NCI-H2227 treated with DMSO at 0.1 percent for 48 hours (cell line): Measurements from ENCODE around the gene HPD.
A peak's percentile ranks its signal among the peaks of the same experiment; 100 is the strongest.

Experiments
- DNase-seq: peaks from one replicate; lab custom pipeline; 2025; lab: John Stamatoyannopoulos, UW

Gene HPD

GRCh38 chr12:121827351-121828099, 31.1 kb downstream of the HPD start:
- DNase-seq = no peak

- DNase-seq = no peak
Measured at GRCh38 chr12:121826318-121827150, 32.1 kb downstream of the HPD start.

DNA sequence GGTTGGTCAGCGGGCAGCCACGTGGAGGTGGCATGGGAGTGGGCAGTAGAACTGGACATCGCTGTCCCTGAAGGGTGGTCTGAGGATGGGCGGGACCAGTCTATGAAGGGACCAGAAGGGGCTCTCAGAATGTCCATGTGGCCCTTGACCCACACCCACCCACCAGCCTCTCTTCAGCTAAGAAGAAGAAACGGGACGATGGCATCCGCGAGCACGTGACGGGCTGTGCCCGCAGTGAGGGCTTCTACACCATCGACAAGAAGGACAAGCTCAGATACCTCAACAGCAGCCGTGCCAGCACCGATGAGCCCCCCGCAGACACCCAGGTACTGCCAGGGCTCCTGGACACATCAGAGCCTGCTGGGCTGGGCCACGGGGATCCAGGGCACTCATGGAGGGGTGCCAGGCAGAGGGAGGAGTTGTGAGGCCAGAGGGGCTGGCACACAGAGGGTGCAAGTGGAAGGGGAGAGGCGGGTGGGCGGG, 33.6 kb downstream of the HPD start:
- no peak for DNase-seq

DNA sequence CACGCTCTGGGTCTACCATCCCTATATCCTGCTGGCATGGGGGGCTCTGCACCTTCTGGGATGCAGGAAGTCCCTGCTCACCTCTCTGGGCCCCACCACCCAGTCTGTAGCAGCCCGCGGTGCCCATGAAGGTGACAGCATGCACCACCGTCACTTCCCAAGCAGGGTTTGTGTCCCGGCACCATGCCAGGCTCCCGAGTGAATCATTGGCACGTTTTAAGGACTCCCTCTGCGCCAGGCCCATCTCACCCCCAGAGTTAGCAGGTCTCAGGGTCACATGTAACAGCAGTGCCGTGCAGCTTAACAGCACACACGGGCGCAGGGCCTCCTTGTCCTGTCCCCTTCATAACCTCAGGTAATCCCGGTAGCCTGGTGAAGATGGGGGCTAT, 34.9 kb downstream of the HPD start:
- no peak for DNase-seq

- no peak for DNase-seq
Measured at GRCh38 chr12:121823101-121823726, 35.4 kb downstream of the HPD start.

- no peak for DNase-seq
Measured at GRCh38 chr12:121822393-121823100, 36.1 kb downstream of the HPD start.

GRCh38 chr12:121820056-121820455, 38.6 kb downstream of the HPD start:
- DNase-seq = no peak

GRCh38 chr12:121819212-121819949, 39.3 kb downstream of the HPD start:
- DNase-seq = no peak

DNA sequence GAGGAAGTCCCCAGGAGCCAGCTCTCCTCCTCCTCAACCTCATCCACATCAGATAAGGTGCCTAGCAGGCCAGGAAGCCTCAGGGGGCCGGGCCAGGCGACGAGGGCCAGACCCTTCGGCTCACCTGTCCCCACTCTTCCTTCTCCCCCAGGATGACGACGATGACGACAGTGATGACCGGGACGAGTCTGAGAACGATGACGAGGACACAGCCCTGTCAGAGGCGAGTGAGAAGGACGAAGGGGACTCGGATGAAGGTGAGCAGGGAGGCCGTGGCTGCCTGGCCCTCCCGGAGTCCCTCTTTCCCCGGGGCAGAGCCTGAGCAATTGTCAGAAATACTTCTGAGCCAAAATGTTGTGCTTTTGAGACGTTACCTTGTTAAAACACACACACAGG, 41.0 kb downstream of the HPD start:
- DNase-seq = no peak

DNA sequence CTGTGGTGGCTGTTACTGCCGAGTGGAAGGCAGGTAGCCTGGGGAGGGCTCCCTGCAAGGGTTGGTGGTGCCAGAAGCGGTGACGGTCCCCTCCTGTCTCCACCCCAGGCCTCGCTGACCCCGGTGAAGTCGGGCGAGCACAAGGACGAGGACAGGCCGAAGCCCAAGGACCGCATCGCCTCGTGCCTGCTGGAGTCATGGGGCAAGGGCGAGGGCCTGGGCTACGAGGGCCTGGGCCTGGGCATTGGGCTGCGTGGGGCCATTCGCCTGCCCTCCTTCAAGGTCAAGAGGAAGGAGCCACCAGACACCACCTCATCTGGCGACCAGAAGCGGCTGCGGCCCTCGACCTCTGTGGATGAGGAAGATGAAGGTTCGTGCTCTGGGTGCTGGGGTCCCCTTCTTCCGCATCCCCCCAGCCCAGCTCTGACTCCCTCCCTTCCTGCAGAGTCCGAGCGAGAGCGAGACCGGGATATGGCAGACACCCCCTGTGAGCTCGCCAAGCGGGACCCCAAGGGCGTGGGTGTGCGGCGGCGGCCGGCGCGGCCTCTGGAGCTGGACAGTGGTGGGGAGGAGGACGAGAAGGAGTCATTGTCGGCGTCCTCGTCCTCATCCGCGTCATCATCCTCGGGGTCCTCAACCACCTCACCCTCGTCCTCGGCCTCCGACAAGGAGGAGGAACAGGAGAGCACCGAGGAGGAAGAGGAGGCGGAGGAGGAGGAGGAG, 41.6 kb downstream of the HPD start:
- no peak for DNase-seq

- DNase-seq = no peak
Measured at GRCh38 chr12:121815263-121815662, 43.4 kb downstream of the HPD start.

DNA sequence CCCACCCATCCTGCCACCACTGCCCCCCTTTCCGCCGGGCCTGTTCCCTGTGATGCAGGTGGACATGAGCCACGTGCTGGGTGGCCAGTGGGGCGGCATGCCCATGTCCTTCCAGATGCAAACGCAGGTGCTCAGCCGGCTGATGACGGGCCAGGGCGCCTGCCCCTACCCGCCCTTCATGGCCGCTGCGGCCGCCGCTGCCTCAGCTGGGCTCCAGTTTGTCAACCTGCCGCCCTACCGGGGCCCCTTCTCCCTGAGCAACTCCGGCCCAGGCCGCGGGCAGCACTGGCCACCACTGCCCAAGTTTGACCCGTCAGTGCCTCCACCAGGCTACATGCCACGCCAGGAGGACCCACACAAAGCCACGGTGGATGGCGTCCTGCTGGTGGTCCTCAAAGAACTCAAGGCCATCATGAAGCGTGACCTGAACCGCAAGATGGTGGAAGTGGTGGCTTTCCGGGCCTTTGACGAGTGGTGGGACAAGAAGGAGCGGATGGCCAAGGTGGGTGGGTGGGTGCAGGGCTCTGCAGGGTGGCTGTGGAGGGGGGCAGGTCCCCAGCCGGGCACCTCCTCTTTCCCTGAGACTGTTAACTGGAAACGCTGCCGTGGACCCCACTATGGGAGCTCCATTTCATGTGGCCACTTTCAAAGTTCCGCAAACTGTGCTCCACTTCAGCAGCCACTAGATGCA, 44.1 kb downstream of the HPD start:
- no peak for DNase-seq

- no peak for DNase-seq
Measured at GRCh38 chr12:121813951-121814350, 44.7 kb downstream of the HPD start.

DNA sequence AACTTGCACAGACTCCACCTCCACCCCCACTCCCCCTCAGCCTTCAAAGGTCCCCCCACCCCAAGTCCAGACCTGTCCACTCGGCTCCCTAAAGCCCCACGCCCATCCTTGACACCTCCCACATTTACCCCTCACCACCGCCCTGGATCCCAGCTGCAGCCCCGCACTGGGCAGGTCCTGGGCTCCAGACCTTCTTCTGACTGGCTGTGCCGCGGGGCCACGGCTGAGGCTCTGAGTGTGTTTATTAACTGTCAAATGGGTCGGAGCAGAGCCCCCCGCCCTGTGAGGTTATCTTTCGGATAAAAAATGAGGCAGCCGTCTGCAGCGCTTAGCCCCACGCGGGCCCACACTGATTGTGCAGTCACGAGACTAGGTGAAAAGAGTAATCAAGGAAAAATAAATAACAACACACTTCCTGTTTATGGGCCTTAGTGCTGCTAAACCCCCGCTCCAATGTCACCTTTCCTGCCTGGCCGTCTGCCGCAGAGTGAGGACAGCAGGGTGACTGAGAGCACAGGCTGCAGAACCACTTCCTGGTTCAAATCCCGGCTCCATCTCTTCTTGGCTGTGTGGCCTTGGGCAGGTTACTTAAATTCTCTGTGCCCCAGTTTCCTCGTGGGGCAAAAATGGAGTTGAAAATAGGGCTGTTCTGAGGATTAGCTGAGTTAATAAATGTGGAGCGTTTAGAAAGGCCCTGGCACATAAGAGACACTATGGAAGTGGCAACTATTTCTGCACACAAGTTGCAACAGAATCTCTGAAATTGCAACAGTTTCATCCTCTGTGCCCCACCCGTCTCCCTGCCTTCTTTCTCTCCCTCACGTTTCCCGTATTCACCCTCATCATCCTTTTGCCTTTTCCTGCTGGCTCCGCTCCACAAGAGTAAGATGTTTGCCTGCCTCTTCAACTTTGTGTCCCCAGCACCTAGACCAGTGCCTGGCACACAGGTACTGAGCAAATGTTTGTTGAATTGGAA, 45.5 kb downstream of the HPD start:
- DNase-seq = no peak

- DNase-seq = peak; percentile 85
Measured at GRCh38 chr12:121812320-121812871, 46.3 kb downstream of the HPD start.

DNA sequence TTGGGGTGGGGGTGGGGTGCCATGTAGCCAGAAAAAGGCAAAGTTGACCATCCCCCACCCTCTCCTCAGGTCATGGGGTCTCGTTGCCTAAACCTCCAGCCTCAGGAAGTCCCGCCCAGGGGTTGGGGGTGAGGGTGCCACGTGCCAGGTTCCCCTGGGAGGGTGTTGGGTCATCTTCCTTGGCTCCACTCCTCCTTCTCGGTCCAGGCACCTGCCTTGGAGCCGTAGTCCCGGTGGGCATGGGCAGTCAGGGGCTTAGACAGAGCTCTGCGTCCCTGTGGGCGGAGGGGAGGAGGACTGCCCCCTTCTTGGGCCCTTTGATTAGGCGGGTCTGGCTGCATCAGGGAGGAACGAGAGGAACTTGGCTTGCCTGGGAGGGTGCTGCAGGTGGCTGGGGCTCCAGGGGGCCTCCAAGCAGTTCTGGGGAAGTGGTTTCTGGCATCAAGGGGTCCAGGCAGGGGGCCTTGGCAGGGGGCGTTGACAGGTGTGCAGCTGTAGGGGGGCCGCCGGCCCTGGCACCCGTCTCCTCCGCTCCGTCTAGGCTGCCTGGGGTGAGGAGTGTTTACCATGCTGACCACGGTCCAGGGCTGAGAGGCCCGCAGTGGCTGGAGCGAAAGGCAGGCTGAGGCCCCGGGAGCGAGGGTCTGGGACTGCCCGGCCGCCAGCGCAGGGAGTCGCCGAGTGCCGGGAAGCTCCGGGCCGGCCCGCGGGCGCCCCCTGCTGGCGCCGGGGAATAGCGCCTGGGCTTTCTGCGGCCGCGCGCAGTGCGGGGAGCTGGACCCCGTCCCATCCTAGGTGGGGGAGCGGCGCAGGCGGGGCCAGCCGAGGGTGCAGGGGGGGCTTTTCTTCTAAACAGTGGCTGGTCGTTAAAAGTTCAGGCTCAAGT, 47.0 kb downstream of the HPD start:
- DNase-seq = peak; percentile 60

DNA sequence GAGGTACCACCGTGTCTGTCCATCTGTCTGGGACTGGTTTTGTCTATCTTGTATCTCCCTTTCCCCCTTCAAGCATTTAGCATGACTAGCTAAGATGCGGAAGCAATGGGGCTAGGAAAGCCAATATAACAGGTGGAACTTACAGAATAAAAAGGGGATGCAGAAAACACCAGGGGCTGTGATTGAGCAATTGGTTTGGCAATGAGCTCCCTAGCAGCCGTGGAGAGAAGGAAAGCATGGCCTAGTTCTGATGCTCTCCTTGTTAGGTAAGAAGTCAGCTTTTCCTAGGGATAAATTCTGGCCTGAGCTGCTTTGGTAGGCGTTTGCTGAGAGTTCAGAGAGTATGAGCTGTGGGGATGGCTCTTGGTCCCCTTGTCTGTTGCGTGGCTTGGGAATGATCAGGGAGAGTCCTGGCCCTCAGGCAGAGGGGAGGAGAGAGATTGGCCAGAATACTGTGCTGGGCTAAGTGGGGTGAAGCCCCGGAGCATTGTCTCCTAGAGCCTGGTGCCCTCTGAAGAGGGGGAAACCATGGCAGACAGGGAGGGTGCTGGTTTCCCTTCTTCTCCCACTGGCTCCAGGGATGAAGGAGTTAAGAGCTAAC, 47.7 kb downstream of the HPD start:
- no peak for DNase-seq
